IPS-NIHi7 (cell line): ENCODE data around the gene WWOX.

Source experiments
- DNase-seq: peaks from one replicate; pipeline ENCODE4 v3.0.0; 2012; ENCODE audit warnings: mixed read lengths; ENCODE audit errors: extremely low spot score

Gene WWOX

DNA sequence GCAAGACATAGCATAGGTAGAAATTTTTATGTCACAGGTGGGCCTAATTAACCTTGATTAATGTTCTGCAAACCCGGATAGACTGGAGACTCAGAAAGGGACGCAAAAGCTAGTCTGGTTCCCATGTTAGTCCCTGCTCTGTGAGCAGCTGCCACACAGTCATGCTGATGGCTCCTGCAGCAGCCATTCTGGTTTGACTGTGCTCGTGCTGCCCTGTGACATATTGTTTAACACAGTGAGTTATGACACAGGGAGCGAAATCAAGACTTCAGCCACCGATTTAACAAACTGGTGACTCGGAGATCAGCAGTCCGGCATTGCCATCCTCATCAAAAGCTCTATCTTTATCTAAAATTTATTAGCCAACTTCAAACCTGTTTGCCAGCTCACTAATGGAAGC, 169.8 kb downstream of the WWOX start:
- no peak for DNase-seq

DNA sequence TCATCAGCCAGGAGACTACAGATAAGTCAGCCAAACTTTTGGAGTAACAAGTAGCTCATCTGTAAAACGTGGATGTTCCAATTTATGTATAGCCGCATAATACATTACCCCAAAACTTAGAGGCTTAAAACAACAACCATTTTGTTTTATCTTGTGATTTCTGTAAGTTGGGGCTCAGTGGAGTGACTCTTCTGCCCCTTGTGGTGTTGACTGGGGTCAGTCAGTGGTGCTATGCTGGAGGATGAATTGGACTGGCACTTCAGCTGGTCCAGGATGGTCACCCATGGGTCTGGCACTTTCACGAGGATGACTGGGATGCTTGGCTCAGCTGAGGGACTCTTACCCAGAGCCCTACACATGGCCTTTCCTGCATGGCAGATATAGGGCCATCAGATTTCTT, 172.5 kb downstream of the WWOX start:
- DNase-seq: no peak

DNA sequence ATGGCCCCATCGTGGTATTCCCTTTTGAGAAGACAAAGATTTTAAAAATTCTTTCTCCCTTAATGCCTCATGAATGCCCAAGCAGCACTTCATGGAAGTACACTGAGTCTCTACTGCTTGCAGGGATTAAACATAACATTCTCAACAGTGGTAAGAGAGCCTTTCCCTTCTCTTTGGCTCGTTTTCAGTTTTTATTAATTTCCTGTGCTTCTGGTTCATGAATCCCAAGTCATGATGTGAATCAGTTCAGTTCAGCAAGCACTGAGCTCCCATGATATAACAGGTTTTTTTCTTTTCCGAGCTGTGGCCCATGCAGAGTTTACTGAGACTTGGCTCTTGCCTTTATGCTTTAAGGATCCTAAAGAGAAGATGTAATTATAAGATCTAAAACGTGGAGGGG, 175.3 kb downstream of the WWOX start:
- no peak for DNase-seq

DNA sequence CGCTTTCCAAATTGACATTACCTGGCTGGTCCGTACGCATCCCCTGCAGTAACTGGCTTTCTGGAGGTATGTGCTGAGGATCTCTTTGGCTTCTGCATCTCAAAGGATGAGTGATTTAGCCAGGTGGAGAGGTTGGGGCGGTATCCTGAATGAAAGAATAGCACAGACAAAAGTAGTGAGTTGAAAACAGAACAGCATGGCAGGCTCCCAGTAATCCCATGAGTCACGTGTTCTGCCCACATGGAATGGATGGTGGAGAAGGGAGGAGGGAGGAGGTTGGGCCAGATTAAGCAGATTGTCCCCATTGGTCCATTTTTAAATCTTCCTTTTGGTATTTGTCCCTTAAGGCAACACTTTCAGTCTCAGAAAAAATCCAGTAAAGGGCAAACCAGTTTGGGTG, 176.0 kb downstream of the WWOX start:
- DNase-seq: peak; percentile 49

DNA sequence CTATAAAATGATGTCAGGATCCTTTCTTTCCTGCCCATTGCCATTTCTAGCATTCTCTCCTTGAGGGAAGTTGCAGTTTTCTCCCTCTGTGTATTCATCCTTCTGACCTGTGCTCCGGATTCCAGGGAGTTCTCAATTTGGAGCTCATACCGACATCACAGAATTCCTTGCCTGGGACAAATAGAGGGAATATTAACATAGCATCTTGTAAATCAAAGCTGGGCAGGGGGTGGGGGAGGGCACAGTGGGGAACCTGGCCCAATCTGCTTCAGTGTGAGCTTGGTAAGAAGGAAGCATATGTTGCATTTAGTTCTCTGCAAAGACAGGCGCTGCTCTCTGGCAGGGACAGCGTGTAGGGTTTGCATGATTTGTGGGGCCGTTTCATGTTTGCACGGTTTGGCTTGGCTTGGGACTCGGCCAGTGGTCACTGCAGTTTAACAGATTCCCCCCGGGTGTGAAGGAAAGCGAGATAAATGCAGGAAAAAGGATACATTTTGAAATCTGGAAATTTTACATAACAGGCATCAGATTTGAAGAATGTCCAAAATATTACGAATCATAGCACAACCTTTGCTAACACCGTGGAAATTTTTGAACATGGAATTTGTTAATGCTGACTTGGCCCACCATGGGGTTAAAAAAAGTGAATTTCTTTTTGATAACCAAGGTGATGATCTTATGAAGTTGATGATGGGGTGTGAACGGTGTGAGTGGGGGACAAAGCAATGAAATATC, 178.0 kb downstream of the WWOX start:
- no peak for DNase-seq

DNA sequence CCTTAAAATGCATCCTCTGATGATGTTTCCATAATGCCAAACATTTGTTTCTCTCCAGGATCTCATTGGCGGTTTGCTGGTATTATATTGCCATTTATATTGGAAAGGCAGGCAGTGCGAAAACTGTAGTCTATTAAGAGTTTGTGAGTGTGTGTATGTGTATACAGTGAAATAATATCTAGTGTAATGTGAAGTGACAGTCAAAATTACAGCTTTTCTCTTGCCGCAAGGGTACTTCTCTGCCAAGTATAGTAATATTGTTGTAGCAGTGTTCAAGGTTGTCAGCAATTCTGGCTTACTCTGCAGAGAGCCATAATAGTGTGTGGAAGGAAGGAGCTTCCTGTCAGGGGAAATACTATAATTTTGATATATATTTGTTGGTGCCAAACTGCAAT, 178.6 kb downstream of the WWOX start:
- no peak for DNase-seq

DNA sequence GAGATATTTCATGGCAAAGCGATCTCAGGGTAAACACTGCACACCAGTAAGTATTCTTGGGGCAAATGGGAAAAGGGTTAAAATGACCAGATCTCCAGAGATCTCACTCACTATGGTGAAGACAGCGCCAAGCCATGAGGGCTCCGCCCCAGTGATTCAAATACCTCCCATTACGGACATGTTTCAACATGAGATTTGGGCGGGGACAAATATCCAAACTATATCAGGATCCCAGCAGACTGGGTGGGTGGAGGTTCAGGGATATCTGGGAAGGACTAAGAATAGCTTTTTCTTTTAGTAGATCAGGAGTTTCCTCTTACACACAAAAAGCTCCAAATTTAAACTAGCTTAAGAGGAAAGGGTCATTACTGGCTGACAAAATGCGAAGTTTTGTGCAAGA, 181.7 kb downstream of the WWOX start:
- DNase-seq: no peak

DNA sequence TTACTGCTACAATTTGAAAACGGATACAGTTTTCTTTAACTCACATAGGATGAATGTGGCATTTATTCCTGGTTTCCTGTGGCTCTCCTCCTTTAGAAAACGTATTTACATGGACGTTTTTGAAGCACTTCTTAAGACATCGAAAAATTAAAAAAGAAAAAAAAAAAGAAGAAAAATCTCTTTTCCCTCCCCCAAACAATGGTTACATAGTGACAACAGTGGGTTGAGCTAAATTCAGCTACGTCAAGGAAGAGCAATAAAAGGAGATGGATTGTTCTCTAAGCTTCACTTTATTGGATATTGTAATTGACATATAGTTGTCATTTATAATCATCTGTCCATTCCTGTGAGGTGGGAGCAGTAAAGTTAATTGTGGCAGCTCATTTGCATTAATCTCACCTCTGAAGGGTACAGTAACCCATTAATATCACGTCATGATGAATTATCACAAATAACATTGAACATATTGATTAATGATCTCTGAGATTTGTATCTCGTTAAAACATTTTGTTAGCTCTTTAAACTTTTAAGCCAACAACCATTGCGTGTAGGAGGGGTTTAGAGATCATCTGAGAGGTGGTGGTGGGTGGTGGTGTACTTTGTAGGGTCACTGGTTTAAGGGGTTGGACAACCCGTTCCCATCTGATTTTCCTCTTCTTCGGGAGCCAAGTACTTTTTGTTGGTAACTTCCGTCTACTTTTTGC, 184.2 kb downstream of the WWOX start:
- DNase-seq: no peak

DNA sequence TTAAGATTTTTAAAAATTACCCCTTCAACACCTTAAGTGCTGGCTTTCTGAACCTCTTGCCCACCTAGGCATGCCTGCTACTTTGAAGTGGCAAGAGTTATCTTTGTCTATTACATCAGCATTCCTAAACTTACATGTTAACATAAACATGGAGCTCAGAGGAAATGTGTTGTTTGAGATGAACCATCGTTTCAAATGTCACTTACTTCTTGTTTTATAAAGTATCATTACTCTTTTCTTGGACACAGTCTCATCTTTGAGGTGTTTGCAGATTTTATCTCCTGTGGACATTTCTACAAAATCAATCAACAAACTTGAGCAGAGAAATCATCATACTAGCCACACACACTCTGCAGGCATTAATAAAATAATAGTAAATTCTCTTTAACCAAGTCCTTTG, 184.9 kb downstream of the WWOX start:
- DNase-seq: no peak

DNA sequence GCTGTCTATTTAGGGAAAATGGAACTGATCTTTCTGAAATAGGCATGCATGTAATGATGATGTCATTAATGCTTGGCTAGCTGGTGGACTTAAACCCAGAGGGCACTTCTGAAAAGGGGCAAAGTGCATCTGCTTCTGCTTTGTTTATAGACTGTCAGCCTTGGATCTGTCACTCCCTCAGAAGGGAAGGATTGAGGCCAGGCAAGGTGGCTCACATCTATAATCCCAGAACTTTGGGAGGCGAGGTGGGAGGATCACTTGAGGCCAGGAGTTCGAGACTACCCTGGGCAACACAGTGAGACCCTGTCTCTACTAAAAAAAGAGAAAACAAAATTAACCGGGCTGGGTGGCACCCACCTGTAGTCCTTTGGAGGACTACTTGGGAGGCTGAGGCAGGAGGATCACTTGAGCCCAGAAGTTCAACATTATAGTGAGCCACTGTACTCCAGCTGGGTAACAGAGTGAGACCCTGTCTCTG, 185.5 kb downstream of the WWOX start:
- DNase-seq: no peak

DNA sequence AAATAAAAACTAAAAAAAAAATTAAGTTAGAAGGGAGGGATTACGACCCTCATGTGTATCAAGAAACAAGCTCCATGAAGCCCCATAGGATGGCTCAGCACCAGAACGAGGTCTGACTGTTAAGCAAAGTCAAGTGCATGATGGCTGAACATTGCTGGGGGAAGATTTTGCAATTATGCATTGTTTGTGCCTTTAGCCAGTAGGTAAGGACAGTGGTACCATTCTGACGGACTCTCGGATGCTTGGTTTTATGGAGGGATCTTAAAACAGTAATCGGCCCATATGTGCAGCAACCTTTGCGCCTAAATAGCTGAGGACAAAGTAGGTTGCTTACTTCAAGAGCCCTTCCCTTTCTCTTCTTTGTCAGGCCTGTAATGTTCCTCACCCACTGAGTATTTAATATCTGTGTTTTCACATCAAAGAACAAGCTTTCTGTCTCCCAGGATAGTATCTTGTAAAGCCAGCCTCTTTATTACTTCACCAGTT, 186.0 kb downstream of the WWOX start:
- DNase-seq: no peak

DNA sequence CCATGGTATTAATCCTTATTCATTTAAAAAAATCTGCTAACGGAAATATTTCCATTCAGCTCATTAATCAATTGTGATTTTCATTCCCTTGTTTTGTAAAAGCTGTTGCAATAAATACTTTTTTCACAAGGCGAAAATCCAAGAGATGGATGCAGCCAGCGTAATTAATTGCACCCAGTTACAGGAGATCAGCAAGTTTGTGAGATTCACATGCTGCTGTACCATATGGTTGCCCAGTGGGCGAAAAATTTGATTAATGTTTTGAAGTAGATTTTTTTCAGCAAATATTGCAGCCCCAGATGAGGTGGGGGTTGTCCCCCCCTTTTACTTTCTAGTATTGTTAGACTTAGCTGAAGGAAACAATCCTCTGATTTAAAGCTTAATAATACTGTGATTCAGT, 186.6 kb downstream of the WWOX start:
- DNase-seq: no peak

DNA sequence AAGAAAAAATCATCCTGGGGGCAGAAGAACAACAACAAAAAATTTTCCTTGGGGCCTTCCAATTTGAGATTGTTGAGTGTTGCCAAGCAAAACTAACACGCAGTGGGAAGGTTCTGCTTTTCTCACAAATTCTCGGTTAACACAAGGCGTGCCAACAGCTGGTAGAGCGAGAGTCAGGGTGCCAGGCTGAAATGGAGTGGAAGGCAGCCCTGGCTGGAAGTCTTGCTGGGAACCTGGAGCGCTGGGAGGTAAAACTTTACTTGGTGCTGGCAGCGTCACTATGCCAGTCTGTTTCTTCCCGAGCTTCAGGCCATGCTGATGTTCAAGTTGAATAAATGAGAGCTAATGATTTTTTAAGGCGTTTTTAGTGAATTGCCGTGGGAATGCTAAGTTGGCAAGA, 189.4 kb downstream of the WWOX start:
- no peak for DNase-seq

DNA sequence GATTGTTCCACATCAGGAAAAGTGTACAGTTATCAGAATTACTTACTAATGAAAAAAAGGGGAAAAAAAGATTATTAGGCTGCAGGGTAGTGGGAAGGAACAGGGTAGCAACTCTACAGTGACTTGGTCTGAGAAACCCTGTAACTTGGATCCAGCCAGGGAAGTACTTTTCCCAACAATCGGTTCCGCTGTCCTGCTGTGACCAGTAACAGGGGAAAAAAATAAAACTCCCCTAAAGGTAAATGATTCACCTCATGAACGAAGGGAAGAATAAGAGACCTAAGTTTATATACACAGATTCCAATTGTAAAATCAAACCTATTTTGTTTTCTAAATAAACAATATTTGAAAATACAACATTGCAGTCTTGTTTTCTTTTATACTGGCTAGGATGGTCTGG, 189.9 kb downstream of the WWOX start:
- DNase-seq: no peak

DNA sequence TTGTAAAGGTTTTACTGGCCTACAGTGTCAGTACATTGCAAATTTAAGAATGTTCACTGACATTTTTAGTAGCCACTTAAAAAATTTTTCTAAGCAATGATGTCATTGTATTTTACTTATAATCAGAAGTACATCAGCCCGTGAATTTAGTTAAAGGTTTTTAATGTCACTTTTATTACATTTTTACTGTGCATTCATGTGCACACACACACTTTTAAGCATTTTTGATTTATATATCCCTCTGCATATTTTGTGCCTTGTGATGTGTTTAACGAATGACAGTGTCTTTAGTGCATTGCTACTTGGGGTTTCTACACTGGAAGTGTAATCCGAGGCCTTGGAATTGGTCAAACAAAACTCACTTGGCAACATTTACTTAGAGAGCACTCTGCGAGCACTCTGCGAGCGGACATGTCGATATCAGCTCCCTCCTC, 190.4 kb downstream of the WWOX start:
- DNase-seq: no peak

DNA sequence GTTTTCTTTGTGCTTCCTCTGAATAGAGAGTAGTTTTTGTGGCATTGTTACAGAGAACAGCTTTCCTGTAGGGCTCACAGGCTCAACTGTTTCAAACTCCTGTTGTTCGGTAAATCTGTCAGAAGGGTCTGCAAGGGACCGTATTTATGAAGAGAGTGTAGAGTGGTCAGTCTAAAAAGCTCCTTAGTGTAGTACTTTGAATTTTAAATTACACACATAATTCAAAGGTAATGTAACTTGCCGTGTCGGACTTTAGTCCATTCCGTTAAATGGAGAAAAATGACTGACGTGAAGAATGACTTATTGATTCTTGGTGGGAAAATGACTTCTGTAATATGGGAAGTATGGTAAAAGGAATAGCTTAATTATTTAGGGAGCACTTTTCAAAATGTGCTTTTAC, 190.9 kb downstream of the WWOX start:
- DNase-seq: no peak

DNA sequence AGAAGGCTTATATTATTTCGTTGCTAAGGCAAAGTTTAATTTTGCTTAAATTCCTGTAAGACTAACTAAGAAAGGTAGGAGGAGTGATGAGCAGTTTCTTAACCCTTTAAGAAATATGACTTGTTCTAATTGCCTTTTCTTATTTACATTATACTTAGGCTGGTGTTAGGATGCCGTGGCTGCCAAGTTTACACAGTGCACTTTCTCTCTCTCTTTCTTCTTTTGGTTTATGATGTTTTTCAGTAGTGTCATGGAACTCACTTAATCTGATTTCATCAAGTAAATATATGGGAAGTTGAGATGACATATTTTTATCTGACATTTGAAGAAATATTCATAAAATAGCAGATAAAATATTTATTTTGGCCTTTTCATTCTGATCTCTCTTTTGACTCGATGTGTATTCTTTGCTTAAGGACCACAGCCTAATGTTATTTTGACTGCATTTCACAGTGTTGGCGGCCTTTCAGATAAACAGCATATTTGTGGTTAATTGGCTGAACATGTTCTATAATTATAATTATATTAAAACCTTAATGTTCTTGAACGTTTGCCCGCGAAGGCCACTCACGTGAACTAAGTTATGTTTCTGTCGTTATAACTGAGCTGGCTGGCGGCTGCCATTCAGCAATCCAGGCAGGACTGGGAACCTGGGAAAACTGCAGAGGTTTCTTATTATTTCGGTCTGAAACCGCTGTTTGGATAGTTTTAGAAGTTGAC, 191.6 kb downstream of the WWOX start:
- no peak for DNase-seq

DNA sequence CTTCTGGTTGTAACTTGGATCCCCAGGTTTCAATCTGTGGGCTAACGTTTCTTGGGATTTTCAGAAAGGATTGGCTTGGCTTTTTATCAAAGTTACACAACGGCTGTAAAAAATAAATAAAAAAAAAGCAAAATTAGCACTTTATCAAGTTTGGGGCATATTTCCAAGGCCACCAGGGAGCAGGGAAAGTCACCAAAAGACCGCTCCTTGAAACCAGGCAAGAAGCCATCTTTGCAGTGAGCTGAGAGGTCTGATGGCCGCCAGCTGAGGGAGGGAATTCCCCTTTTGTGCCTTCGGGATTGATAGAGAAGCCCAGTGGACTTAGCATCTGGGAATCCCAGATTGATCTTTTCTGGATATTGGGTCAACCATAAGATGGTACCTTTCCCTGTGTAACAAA, 192.2 kb downstream of the WWOX start:
- no peak for DNase-seq

DNA sequence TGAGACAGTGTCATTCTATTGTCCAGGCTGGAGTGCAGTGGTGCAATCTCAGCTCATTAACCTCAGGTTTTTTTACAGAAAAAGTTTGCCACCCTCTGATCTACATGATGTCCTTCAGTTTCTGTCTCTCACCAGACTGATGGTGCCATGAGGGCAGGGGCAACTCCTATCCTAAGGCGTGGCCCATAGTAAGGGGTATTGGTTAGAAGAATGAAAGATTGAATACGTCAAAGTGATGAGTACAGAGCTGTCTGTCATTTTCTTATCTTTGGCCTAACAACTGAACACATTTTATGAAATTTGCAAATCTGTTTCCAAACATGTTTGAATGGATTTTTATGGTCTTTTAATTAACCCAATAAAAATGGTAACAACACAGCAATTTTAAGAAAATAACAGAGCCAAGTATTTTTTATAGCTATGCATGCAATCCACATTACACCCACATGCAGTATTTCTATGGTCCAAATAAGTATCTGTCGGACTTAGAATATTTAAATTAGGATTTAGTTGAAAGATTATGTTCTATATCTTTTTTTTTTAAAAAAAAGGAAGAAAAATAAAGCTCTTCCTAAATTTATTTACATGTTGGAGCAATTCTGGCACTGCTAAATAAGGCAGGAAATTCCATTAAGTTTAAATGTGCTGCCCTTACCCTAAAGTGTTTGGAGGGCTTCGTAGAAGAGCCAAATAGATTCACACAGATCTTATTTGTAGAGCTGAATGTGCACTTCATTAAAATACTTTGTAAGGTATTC, 192.8 kb downstream of the WWOX start:
- no peak for DNase-seq

DNA sequence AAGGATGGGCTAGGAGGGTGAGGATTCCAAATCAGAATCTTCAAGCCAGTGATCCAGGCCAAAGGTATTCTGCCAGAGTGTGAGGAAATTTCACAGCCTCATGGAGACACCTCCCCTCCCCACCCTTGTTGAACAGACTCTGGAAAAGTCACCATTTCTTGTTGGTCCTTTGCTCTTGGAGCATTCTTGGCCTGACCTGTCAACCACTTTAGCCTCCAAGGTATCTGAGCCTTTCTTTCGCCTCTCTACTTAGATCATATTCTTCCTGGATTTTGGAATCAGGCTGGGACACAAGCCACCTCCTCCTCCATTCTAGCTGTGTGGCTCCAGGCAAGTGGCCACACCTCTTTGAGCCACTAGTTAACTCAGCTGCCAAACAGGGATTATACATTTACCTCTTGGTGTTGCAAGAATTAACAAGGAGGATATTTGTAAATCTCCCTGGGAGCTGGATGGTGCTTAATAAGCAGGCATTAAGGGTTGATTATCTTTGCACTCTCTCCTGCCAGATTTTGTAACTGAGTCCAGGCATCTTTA, 193.5 kb downstream of the WWOX start:
- DNase-seq: no peak

DNA sequence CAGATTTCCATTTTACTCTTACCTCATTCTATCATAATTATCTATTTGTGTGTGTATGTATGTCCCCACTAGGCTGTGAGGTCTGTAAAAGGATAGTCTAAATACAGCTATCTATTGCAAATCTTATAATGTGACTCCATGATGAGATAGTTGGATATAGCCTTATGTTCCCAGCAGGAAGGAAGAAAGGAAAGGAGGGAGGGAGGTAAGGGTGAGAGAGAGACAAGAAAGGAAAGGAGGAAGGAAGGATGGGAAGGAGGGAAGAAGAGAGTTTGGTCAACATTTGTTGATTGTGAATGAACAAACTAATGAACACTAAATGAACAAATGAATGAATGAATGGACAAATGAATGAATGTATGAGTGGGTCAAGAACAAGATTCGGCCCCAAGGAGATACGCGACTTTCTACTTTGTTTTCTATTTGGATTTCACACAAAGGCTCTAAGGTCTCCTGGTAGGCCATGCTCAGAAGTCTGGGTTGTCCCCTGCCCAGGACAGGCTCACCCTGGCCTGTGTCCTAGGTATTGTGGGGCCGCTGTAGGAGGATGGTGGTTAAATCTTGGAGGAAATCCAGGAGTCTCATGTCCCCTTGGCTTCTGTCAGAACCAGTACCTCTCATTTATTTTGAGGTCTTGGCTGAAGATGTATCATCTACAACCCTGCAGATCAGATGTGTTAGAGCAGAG, 195.2 kb downstream of the WWOX start:
- no peak for DNase-seq
